GM19023 (cell line): ENCODE measurements around the gene H2BK1.

Source experiments
- ATAC-seq: cut with Tn5 transposase; IDR thresholded peaks from one replicate; pipeline ENCODE4 v1.9.1; 2021; ENCODE audit warnings: mild to moderate bottlenecking, moderate library complexity; ENCODE audit not compliant: unreplicated experiment

H2BK1 gene

DNA sequence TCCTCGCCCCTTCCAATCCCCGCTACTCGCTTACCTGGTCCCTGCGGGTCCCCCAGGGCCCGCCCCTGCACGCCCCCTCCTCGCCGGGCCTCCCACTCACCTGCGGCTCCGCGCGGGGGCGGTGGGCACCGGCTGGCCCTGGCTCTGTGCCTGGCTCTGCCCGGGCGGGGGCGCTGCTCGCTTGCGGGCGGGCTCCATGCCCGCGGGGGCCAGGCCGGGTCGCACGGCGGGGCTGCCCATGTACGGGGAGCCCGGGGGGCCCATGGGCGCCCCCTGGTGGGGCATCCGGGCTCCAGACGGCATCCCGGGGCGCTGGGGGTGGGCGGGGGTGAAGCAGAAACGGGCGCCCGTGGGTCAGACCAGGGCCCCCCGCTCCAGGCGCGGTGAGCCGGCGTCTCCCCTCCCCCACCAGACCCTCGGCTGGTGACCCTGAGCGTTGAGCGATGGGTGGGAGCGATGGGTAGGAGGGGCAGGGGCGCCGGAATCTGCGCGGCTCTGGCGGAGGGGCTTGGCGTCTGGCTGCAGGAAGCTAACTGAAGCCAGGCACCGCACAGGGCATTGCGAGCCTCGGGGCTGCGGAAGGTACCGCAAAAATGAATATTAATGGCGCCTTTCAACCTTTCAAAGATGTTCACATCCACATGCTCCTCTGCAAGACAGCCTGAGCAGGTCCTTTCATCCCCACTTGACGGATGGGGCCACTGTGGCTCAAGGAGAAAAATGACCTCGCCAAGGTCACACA is 35.2 kb upstream of the H2BK1 start:
- no peak for ATAC-seq

DNA sequence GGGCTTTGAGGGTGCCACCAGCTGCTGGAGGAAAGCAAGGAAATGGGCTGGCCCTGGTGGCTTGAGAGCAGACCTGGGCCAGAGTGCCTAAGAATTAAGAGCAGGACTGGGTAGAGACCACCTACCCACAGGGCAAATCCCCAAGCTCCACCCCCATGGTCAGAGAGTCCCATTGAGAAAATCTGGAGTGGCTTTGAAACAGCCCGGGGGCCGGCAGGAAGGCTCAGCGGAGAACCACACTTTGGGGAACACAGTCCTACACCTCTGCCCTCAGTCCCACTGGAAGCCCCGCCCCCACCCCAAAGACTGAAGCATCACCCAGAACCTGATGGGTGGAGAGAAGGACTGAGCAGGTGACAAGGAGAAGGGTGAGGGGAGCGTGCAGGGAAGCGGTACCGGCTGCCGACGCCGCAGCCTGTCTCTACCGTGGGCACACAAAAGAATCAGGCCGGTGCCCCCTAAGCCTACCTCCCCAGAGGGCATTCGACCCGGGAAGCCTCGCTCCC is 34.6 kb upstream of the H2BK1 start:
- ATAC-seq: no peak

DNA sequence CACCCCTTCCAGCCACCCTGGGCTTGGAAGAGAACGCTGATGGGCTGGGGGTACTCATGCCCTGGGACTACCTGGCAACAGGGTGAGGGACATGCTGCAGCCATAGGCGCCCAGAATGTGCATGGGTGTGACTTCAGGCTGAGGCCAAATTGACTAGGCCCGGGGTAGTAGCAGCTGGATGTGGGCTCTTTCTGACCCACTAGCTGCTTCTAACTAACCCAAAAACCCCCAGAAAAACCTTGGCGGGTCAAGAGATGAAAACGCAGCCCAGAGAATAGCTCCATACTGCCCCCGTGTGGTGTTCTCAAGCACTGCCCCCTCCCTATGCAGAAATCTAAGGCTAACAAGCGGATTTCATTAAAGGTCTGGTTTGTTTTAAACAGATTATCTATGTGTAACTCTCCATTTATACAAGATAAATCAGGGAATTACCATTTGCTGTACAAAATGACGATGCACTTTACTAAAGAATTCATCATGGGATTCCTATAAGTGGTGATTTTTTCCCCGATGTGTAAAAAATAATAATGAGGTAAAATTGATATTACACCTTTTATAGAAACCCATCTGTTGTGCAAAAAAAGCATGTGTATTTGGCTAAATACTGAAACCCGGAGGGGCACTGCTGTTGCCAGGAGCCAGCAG is 34.0 kb upstream of the H2BK1 start:
- ATAC-seq: no peak

DNA sequence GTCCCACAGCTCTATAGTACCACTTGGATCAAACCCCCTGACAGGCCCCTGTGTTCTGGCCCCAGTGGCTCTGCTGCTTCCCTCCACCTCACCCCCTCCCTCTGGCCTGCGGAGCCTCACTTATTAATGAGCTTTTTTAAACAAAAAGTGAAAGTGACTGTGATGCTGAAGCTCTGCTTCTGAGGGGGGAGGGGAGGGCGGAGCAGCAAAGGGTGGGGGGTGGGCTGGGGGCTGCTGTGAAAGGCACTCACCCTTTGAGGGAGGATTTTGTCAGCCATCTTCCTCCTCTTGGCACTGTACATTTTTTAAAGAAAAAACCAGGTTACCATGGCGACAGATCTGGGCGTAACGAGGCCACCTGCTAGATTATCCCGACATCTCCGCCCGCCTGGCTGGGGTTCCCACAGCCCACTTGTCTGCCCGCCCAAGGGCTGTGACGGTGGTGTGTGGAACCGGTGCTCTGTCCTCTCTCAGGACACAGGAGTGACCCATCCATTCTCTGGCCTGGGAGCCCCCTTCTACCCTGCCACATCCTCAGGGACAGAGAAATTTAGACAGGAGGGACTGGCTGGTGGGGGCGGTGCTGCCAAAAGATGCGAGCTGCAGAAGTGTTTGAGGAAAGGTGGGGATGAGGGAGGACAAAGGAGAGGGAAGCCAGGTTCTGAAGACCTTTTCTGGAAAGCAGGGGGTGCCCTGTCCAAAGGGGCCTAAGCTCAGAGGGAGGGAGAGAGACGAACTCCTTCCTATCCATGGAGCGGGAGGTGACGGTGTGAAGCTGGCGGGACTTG is 33.3 kb upstream of the H2BK1 start:
- ATAC-seq: no peak

DNA sequence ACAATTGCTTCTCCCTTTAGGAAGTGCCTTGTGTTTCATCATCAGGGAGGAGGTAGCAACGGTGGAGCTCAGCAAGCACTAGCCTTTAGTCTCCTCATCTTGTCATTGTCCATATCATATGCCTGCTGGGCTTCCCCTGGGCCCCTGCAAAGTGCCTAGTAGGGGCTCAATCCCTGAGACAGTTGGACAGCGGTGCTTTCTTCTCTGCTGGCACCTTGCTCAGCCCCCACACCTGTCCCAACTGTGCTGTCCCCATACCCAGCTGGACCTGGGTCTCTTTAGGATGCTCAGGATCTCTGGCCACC is 32.7 kb upstream of the H2BK1 start:
- no peak for ATAC-seq

DNA sequence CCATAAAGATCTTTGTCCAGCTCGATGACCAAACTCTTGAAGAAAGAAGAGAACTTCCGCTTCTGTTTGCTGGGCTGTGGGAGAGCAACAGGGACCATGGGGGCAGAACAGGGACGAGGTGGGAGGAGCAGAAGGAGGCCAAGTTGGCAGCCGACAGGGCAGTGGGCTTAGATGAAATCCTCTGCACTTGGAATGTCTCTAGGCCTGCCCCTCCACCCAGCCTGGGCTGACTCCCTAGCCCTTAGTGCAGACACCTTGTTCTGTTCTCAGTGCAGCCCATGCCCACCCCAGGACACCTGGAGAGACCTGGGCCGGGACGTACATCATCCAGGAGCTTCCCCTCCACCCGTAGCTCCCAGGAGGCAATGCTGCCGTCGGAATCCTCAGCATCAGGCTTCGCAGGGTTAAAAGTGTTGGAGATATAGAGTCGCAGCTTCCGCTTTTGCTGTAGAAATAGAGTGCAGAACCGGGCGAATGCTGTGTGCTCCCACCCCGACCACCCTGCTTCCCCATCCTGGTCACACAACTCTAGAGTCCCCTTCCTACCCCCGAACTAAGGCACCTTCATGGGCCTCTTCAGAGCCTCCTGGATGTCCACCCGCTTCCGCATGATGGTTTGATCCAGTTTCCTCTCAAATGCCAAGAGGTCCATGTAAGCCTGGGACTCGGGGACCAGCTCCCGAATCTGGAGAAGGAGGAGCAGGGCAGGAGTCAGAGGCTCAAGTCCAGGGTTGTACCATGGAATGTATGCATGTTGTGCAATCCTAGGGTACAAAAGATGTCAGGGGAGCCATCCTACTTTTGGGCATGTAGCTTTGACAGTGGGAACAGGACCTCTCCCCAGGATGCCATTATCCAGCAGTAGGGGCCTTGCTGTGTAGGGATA is 32.1 kb upstream of the H2BK1 start:
- no peak for ATAC-seq

DNA sequence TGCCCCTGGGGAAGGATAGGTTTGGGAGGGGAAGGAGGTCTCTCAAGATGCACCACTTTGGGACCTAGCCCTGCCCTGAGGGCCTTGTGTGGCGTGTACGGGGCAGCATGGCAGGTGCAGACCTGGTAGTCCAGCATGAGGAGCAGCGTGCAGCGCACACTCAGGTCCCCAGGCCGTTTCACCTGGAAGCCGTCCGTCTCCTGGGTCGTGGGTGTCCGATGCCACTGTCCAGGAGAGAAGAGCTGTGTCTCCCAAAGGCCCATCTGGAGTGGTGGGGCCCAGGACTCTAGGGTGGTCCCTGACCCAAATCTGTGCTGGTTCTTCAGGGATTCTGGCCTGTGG is 31.4 kb upstream of the H2BK1 start:
- no peak for ATAC-seq

DNA sequence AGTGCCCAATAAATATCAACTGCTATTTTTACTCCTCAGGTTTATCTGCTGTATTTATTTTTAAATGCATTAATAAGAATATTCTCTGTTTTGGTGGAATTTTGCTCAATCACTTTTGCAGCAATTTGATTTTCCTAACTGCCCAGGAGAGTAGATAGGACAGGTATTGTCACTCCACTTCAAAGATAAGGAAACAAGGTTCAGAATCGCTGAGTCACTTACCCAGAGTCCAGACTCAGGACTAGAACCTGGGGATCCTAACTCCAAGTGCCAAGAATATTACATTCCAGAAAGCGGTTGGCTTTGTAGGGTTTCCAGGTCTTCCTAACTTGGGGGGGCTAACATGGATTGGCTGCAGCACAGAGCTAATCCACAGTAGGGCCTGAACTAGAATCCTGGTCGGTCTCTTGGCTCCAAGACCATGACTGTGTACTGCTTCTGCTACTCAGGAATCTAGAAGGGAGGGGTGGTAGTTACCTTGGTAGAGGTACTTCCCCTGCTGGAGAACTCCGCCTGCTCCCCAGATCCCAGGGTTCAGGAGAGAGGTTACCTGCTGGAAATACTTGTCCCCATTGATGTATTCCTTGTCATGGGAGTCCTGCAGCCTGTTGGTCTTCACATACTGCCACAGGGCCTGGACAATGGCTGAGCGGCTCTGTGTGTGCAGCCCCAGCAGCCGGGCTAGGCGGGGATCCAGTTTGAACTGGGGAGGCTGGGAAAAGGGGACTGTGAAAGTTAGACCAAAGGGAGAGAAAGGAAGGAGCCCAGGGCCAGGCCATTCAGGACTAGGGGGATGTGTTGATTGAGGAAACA is 30.9 kb upstream of the H2BK1 start:
- no peak for ATAC-seq

DNA sequence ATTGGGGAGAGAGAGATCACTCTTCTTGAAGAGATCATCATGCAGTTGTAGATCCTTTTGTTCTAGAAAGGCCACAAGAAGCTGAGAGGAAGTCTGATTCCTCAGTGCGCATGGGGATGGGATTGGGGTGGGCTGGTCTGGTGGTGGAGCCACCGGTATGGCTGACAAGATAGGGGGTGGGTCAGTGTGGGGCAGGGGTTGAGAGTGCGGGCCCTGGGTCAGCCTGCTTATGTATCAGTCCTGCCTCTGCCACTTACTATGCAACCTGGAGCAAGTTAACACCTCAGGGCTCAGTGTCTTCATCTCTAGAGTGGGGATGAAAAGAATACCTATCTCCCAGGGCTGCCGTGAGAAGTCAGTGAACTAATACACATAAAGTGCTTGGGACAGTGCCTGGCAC is 30.2 kb upstream of the H2BK1 start:
- no peak for ATAC-seq

DNA sequence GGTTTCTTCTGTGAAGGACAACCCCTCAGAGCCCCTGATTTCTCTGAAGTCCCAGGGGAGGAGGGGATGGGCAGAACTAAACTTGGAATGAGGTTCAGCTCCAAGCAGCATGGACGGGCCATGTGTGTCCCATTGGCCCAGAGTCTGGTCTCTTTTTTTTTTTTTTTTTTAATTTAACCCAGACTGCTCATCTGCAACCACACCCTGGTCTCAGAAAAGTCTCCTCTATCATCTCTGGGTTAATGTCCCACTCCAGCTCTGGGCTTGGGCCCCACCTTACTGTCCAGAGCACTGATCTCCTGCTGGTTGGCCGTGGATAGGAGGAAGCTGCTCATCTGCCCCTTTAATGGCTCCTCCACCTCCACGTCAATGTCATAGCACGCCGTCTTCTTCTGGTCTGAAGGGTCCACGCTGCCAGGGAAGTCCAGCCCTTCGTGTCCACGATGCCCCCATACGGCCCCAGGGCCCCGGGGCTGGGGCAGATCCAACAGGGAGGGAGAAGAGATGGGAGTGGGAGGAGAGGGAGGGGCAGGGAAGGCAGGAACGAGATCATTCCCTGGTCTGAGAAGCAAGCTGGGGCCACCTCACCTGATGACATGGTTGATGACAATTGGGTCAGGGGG is 29.7 kb upstream of the H2BK1 start:
- ATAC-seq: no peak

DNA sequence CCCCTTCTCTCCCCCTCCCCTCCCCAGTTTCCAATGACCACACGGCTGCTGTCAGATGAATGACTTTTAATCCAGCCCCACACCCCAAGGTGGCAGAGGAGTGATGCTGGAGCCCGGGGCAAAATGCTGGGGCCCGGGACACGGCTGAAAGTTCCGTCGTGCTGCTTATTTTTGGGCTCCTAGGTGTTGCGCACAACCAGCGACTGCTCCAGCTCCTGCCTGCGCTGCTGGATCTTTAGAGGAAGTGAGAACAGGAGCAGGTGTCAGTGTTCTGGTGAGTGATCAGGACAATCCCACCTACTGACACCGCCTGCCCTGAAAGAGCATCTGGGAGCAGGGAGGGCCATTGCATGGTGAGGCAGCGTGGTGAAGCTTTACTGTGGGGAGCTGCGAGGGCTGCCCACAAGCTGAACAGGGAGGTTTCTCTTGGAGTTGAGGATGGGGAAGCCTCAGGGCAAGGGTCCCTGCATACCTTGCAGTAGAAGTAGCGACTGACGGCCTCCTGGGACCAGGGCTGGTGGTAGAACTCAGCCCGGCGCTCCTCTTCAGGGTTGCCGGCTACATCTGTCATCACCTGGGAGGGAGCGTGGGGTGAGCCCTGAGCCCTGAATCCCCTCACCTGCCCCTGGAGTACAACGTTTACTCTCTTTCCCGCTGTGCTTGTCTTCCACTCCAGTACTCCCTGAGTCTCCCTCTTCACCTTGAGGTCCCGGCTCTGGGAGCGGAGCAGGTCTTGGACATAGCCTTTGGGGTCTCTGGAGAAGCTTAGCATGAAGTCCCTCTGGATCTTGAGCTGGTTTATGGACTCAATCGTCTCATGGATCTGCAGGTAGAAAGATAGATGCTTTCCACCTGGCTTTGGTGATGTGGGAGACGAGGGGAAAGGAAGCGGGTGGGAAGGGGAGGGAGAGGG is 28.9 kb upstream of the H2BK1 start:
- no peak for ATAC-seq

DNA sequence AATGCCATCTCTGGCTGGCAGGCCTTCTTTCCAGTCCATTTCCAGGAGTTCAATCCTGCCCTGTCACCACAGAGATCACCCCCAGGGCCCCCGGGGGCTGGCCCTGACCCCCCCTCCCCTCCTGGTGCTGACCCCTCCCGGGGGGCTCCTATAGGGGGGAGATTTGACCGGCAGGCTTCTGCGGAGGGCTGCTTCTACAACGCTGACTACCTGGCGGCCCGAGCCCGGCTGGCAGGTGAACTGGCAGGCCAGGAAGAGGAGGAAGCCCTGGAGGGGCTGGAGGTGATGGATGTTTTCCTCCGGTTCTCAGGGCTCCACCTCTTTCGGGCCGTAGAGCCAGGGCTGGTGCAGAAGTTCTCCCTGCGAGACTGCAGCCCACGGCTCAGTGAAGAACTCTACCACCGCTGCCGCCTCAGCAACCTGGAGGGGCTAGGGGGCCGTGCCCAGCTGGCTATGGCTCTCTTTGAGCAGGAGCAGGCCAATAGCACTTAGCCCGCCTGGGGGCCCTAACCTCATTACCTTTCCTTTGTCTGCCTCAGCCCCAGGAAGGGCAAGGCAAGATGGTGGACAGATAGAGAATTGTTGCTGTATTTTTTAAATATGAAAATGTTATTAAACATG is 28.0 kb upstream of the H2BK1 start:
- no peak for ATAC-seq

DNA sequence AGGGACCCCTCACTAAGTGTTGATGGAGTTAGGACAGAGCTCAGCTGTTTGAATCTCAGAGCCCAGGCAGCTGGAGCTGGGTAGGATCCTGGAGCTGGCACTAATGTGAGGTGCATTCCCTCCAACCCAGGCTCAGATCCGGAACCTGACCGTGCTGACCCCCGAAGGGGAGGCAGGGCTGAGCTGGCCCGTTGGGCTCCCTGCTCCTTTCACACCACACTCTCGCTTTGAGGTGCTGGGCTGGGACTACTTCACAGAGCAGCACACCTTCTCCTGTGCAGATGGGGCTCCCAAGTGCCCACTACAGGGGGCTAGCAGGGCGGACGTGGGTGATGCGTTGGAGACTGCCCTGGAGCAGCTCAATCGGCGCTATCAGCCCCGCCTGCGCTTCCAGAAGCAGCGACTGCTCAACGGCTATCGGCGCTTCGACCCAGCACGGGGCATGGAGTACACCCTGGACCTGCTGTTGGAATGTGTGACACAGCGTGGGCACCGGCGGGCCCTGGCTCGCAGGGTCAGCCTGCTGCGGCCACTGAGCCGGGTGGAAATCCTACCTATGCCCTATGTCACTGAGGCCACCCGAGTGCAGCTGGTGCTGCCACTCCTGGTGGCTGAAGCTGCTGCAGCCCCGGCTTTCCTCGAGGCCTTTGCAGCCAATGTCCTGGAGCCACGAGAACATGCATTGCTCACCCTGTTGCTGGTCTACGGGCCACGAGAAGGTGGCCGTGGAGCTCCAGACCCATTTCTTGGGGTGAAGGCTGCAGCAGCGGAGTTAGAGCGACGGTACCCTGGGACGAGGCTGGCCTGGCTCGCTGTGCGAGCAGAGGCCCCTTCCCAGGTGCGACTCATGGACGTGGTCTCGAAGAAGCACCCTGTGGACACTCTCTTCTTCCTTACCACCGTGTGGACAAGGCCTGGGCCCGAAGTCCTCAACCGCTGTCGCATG is 27.2 kb upstream of the H2BK1 start:
- ATAC-seq: no peak

DNA sequence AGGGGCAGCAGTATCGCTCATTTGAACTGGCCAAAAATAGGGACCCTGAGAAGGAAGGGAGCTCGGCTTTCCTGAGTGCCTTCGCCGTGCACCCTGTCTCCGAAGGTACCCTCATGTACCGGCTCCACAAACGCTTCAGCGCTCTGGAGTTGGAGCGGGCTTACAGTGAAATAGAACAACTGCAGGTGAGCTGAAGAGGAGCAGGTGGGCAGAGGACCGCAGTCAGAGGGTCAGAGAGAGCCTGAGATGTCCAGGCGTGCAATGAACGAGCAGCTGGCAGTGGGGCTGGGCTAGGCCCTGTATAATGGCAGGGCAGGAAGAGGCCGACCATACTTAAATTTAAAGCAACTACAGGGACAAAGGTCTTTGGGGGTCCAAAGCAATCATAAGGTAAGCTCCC is 26.1 kb upstream of the H2BK1 start:
- ATAC-seq: no peak

DNA sequence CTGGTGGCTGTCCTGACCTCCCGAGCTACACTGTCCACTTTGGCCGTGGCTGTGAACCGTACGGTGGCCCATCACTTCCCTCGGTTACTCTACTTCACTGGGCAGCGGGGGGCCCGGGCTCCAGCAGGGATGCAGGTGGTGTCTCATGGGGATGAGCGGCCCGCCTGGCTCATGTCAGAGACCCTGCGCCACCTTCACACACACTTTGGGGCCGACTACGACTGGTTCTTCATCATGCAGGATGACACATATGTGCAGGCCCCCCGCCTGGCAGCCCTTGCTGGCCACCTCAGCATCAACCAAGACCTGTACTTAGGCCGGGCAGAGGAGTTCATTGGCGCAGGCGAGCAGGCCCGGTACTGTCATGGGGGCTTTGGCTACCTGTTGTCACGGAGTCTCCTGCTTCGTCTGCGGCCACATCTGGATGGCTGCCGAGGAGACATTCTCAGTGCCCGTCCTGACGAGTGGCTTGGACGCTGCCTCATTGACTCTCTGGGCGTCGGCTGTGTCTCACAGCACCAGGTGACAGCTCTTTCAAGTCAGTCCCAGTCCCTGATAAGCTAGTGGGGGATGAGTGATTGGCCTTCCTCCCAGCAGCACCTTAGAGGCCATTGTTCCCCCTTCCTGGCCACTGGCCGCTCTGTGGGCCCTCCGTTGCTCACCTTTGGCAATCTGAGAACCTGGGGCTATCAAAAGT is 25.0 kb upstream of the H2BK1 start:
- no peak for ATAC-seq

DNA sequence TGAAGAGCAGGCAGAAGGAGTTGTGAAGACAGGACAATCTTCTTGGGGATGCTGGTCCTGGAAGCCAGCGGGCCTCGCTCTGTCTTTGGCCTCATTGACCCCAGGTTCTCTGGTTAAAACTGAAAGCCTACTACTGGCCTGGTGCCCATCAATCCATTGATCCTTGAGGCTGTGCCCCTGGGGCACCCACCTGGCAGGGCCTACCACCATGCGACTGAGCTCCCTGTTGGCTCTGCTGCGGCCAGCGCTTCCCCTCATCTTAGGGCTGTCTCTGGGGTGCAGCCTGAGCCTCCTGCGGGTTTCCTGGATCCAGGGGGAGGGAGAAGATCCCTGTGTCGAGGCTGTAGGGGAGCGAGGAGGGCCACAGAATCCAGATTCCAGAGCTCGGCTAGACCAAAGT is 23.5 kb upstream of the H2BK1 start:
- no peak for ATAC-seq
